Right lobe of liver (tissue), 6 donors: ENCODE data around the gene CREB3L2. TPM values are rescaled to one million over a fixed set of nuclear protein-coding genes. Genes with fewer than 3 reads are reported as not detected.

Experiments
- ATAC-seq, 4 donors: fragments of 200-7000 bp; cut with Tn5 transposase; one replicate each; pipeline ENCODE4 v1.9.1; 2020; ENCODE audit warnings: mild to moderate bottlenecking in 4 of 4, moderate library complexity in 4 of 4
- DNase-seq, 3 donors: peaks; one replicate each; pipeline ENCODE4 v3.0.0-alpha.2; 2020
- H3K27ac ChIP-seq, 3 donors: fragments of 200-600 bp; one replicate each; pipeline ENCODE4 v1.8.0; 2022
- H3K27me3 ChIP-seq, 2 donors: fragments of 200-600 bp; one replicate each; pipeline ENCODE4 v1.8.0; 2022
- H3K36me3 ChIP-seq, 4 donors: fragments of 200-600 bp; sonication (generic) in 1 of 4; one replicate each; pipeline versions ENCODE4 v1.5.1 to v1.8.0; 2017 to 2022; ENCODE audit warnings: control low read depth in 1 of 4
- H3K4me1 ChIP-seq, 4 donors: fragments of 200-600 bp; sonication (generic) in 1 of 4; one replicate each; pipeline versions ENCODE4 v1.5.1 to v1.8.0; 2017 to 2022; ENCODE audit warnings: control low read depth in 1 of 4
- H3K4me3 ChIP-seq, 3 donors: fragments of 200-600 bp; one replicate each; pipeline ENCODE4 v1.8.0; 2022
- H3K9me3 ChIP-seq, 4 donors: fragments of 200-600 bp; sonication (generic) in 1 of 4; one replicate each; pipeline versions ENCODE4 v1.5.1 to v1.8.0; 2017 to 2022; ENCODE audit warnings: control low read depth in 1 of 4
- CTCF ChIP-seq, 4 donors: fragments of 200-600 bp in 3 of 4; fragments of 450-650 bp in 1 of 4; IDR thresholded peaks; one replicate each; pipeline versions ENCODE4 v1.5.1 to v1.8.0; 2016 to 2022; ENCODE audit warnings: antibody characterized with exemption in 4 of 4, mild to moderate bottlenecking in 2 of 4
- POLR2A ChIP-seq: fragments of 450-650 bp; IDR thresholded peaks from one replicate; pipeline ENCODE4 v1.6.1; 2017; ENCODE audit warnings: antibody characterized with exemption, mild to moderate bottlenecking
- WGBS: methylation state at CpG from one replicate; pipeline ENCODE4 v1.1.6; 2018; ENCODE audit warnings: low coverage, low lambda C conversion rate; ENCODE audit not compliant: insufficient coverage; ENCODE audit errors: missing lambda C conversion rate; 5-methylcytosine and 5-hydroxymethylcytosine counted together
- intact Hi-C, 2 donors: fragments of 100-400 bp; cut with DNase I; formaldehyde crosslinking; loops; one replicate each; pipeline versions ENCODE4 v1.11.2 to v1.14.1; 2022
- total RNA-seq, 6 experiments: library from RNA; depleted of rRNA in 2 of 6; stranded (reverse); fragments of >200 nt in 2 of 6; fragmentation: NEBNext Ultra II Directional in 3 of 6; extraction: Animal tissue kit (Norgen Biotek cat#: 25700) in 3 of 6; gene quantifications; one replicate each; pipeline versions ENCODE4 v1.1.0 to v1.2.4, GENCODE V29; 2016 to 2023
- donor health status: DM: no; HTN: yes; CAD: no.
- donor health status: DM: no; HTN: no; CAD: no.
- donor health status: DM: no; HTN: no; CAD: no.
- donor health status: DM: no; HTN: yes; CAD: no.
- donor health status: DM: no; HTN: yes; CAD: no.

CREB3L2 gene
- total RNA-seq, 6 experiments from 2014 or later = 11.5 to 29.9 (median 18.2) TPM

GRCh38 chr7:137865764-137866163 is 136.1 kb downstream of the CREB3L2 start:
- no peak overlapping the region for H3K4me3 ChIP-seq
- ATAC-seq = no peak
- intact Hi-C loops = no loop called here
- no peak overlapping the region for H3K27ac ChIP-seq
- peaks cover 0 to 2% (median 0%) of the 10 kb centered on the region in 4 donors for H3K36me3 ChIP-seq
- no peaks in the 10 kb centered on the region for H3K27me3 ChIP-seq
- 100% methylated on average over 1 of the region's 1 CpG for WGBS
- TF ChIP-seq POLR2A = no peak
- TF ChIP-seq CTCF (IDR thresholded peaks at IDR 0.05) = no peak
- peaks cover 0 to 5% (median 0%) of the 10 kb centered on the region in 4 donors for H3K9me3 ChIP-seq
- DNase-seq = no peak
- no peaks in the 10 kb centered on the region for H3K4me1 ChIP-seq

DNA sequence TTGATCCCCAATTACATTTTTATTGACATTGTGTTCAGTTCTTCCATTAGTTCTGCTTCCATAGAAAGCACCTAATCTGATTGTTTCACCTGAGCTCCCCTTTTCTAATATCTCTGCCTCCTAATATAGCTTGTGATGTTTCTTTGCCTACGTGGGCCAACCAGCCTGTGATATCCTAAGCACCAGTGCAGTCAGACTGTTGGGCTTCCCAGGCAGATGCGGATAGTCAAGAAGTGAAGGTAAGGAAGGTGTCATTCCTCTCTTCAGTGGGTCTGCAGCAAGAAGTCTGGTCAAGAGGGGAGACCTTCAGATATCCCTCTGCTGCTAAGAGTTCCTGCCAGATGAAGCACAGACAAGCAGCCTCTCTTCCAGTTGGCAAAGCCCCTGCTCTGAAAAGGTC is 138.9 kb downstream of the CREB3L2 start:
- Histone ChIP-seq H3K27me3 (no peaks in the 10 kb centered on the region), H3K4me3 (no peak overlapping the region), H3K27ac (no peak overlapping the region), H3K4me1 (no peaks in the 10 kb centered on the region), H3K36me3 (peaks cover 0 to 2% (median 0%) of the 10 kb centered on the region in 4 donors), H3K9me3 (peaks cover 0 to 5% (median 0%) of the 10 kb centered on the region in 4 donors)
- intact Hi-C loops = no loop called here
- no peak for ATAC-seq
- WGBS = 63% methylated on average over 1 of the region's 2 CpGs
- TF ChIP-seq POLR2A (no peak), CTCF (IDR thresholded peaks at IDR 0.05) (no peak)
- DNase-seq = no peak

- Histone ChIP-seq H3K9me3 (peaks cover 0 to 5% (median 0%) of the 10 kb centered on the region in 4 donors), H3K4me1 (no peaks in the 10 kb centered on the region), H3K27me3 (no peaks in the 10 kb centered on the region), H3K36me3 (peaks cover 0 to 2% (median 0%) of the 10 kb centered on the region in 4 donors), H3K4me3 (no peak overlapping the region), H3K27ac (no peak overlapping the region)
- no peak for DNase-seq
- intact Hi-C loops = no loop called here
- no peak for ATAC-seq
- WGBS = 40% methylated on average over 4 of the region's 4 CpGs
- TF ChIP-seq POLR2A = no peak
- TF ChIP-seq CTCF (IDR thresholded peaks at IDR 0.05) = no peak
These were observed 139.5 kb downstream of the CREB3L2 start for GRCh38 chr7:137862358-137862757.

DNA sequence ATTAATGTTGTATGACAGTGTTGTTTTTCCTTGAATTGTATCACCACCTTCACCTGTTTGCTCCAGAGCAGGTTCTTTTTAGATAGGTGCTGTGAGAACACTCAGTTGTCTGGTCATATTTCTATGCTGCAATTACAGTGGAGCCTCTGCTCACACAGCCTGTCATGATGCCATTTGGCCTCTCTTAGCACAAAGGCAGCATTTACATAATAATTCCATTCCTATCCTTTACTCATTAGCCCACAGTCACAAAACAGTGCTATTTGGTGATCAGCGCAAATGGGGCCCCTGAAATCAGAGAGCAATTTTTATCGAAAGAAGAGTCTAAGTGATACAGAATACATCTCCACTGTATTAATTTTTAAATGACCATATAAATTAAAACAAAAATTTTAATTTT is 141.3 kb downstream of the CREB3L2 start:
- H3K36me3 ChIP-seq = no peaks in the 10 kb centered on the region
- intact Hi-C loops = no loop called here
- DNase-seq (no peak), ATAC-seq (no peak)
- H3K4me1 ChIP-seq = no peaks in the 10 kb centered on the region
- 96% methylated on average over 2 of the region's 2 CpGs for WGBS
- no peak overlapping the region for H3K27ac ChIP-seq
- H3K4me3 ChIP-seq = no peak overlapping the region
- no peaks in the 10 kb centered on the region for H3K27me3 ChIP-seq
- H3K9me3 ChIP-seq = no peaks in the 10 kb centered on the region
- no peak for TF ChIP-seq CTCF (IDR thresholded peaks at IDR 0.05)
- TF ChIP-seq POLR2A = no peak

DNA sequence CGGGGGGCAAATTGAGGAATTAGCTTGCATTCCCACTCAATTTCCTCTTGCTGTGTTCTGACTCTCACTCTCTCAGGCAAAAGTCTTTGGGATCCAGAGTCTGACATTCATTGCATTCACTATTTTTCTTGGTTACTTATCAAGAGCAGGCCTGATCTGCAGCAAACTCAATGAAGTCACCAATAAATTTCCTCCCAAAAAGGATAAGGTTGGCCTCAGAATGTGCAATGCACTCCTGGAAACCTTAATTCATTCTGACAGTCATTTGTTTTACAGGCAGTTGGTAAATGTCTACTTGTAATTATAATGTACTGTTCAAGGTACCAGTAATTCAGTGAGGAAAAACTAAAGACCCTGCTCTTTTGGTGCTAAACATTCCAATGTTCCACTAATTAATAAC is 148.8 kb downstream of the CREB3L2 start:
- H3K27me3 ChIP-seq = no peaks in the 10 kb centered on the region
- TF ChIP-seq CTCF (IDR thresholded peaks at IDR 0.05) (no peak), POLR2A (no peak)
- intact Hi-C loops = no loop called here
- no peaks in the 10 kb centered on the region for H3K9me3 ChIP-seq
- ATAC-seq = no peak
- DNase-seq = no peak
- 100% methylated on average over 1 of the region's 1 CpG for WGBS
- H3K36me3 ChIP-seq = no peaks in the 10 kb centered on the region
- H3K4me3 ChIP-seq = no peak overlapping the region
- H3K4me1 ChIP-seq = no peaks in the 10 kb centered on the region
- H3K27ac ChIP-seq = no peak overlapping the region
